Psoas muscle (tissue), 8 donors: ENCODE measurements around the gene MAMLD1. TPM values are rescaled to one million over a fixed set of nuclear protein-coding genes. Genes with fewer than 3 reads are reported as not detected.

Experiments used
- ATAC-seq, 4 donors: fragments of 200-7000 bp; cut with Tn5 transposase; one replicate each; pipeline ENCODE4 v1.9.1; 2020; ENCODE audit warnings: moderate library complexity in 3 of 4, mild to moderate bottlenecking in 2 of 4
- DNase-seq, 2 donors: peaks; one replicate each; pipeline ENCODE4 v3.0.0-alpha.2; 2020
- H3K27ac ChIP-seq: fragments of 200-600 bp; one replicate; pipeline ENCODE4 v1.8.0; 2022
- H3K27me3 ChIP-seq, 3 donors: fragments of 200-600 bp in 1 of 3; one replicate each; pipeline versions ENCODE4 v1.6.1 to v1.8.0; 2013 to 2022; ENCODE audit warnings: low read length in 2 of 3, mild to moderate bottlenecking in 2 of 3, moderate library complexity in 1 of 3; ENCODE audit not compliant: insufficient read depth in 3 of 3
- H3K36me3 ChIP-seq, 2 donors: fragments of 200-600 bp in 1 of 2; one replicate each; pipeline versions ENCODE4 v1.6.1 to v1.8.0; 2013 to 2022; ENCODE audit warnings: low read depth in 1 of 2, mild to moderate bottlenecking in 1 of 2, moderate library complexity in 1 of 2; ENCODE audit not compliant: insufficient read depth in 1 of 2
- H3K4me1 ChIP-seq: fragments of 200-600 bp; one replicate; pipeline ENCODE4 v1.8.0; 2022
- H3K4me3 ChIP-seq: fragments of 200-600 bp; one replicate; pipeline ENCODE4 v1.8.0; 2022; ENCODE audit warnings: mild to moderate bottlenecking
- H3K9me3 ChIP-seq: fragments of 200-600 bp; one replicate; pipeline ENCODE4 v1.8.0; 2022
- CTCF ChIP-seq: fragments of 200-600 bp; IDR thresholded peaks from one replicate; pipeline ENCODE4 v1.8.0; 2022; ENCODE audit warnings: antibody characterized with exemption
- WGBS, 3 donors: extraction: QIAGEN DNeasy Blood & Tissue Kit; methylation state at CpG; one replicate each; pipeline versions ENCODE4 v1.1.6 to v1.1.7; 2013; 5-methylcytosine and 5-hydroxymethylcytosine counted together
- intact Hi-C, 2 donors: fragments of 100-400 bp; cut with DNase I; formaldehyde crosslinking; loops; one replicate each; pipeline versions ENCODE4 v1.11.0 to v1.14.2; 2022
- polyA plus RNA-seq, 3 donors: library from polyadenylated mRNA; stranded (reverse); fragments of 200-250 nt; gene quantifications; one replicate each; pipeline ENCODE4 v1.2.3, GENCODE V29; 2013
- total RNA-seq, 4 donors: library from RNA; stranded (reverse); fragmentation: NEBNext Ultra II Directional in 2 of 4; extraction: Animal tissue kit (Norgen Biotek cat#: 25700) in 2 of 4; gene quantifications; one replicate each; pipeline versions ENCODE4 v1.2.1 to v1.2.4, GENCODE V29; 2021 to 2023
- donor health status: healthy with polysubstance abuse.
- donor health status: DM: no; HTN: no; CAD: no; lungs with moderate emphysema.
- donor health status: Bipolar disorder and iron deficiency.
- donor health status: healthy.
- donor health status: DM: yes; HTN: yes; CAD: no.
- donor health status: DM: no; HTN: no; CAD: no.
- donor health status: DM: no; HTN: no; CAD: no.
- donor health status: DM: yes; HTN: yes; CAD: no.

Gene MAMLD1
- total and polyA plus RNA-seq, 7 donors, result 1.3 to 4.5 (median 2.2) TPM

- Histone ChIP-seq H3K36me3 (no peaks in the 10 kb centered on the region), H3K4me3 (peak overlapping the region; percentile 72), H3K4me1 (no peaks in the 10 kb centered on the region), H3K27me3 (peaks cover 0 to 2% (median 0%) of the 10 kb centered on the region in 3 donors), H3K27ac (peak overlapping the region; percentile 86), H3K9me3 (peaks cover 4% of the 10 kb centered on the region)
- TF ChIP-seq CTCF, result no peak
- DNase-seq, result peak; percentile 52 to 62
- WGBS, 3 donors, result 19 to 31% (median 24%) methylated on average over 23 to 24 of the region's 24 CpGs
- intact Hi-C loops, result loop anchor here (10.0 kb wide), 3 partner anchors 119 to 401 kb away; no protein-coding TSS in a partner anchor
- ATAC-seq, result no peak
These were observed 3.1 kb downstream of the MAMLD1 start for GRCh38 chrX:150365990-150366911.

GRCh38 chrX:150366951-150367545, 3.9 kb downstream of the MAMLD1 start:
- TF ChIP-seq CTCF, result no peak
- peaks cover under 1% of the 10 kb centered on the region for H3K4me1 ChIP-seq
- no peaks in the 10 kb centered on the region for H3K36me3 ChIP-seq
- ATAC-seq, result no peak
- H3K27me3 ChIP-seq, result no peaks in the 10 kb centered on the region
- 33 to 44% (median 38%) methylated on average over 5 of the region's 5 CpGs for WGBS, 3 donors
- intact Hi-C loops, result loop anchor here (10.0 kb wide), 3 partner anchors 118 to 402 kb away; no protein-coding TSS in a partner anchor
- H3K9me3 ChIP-seq, result peaks cover 4% of the 10 kb centered on the region
- peak overlapping the region; percentile 72 for H3K4me3 ChIP-seq
- peak overlapping the region; percentile 86 for H3K27ac ChIP-seq
- no peak for DNase-seq

- H3K36me3 ChIP-seq, result no peaks in the 10 kb centered on the region
- no peak for TF ChIP-seq CTCF
- intact Hi-C loops, result no loop called here
- ATAC-seq, result no peak
- H3K27me3 ChIP-seq, result no peaks in the 10 kb centered on the region
- no peak overlapping the region for H3K27ac ChIP-seq
- H3K9me3 ChIP-seq, result peaks cover 4% of the 10 kb centered on the region
- 70 to 91% (median 85%) methylated on average over 4 to 5 of the region's 5 CpGs for WGBS, 3 donors
- DNase-seq, result no peak
- no peak overlapping the region for H3K4me3 ChIP-seq
- H3K4me1 ChIP-seq, result peaks cover 4% of the 10 kb centered on the region
These were observed 7.6 kb downstream of the MAMLD1 start for GRCh38 chrX:150370589-150371312.

GRCh38 chrX:150371877-150372276, 8.8 kb downstream of the MAMLD1 start:
- WGBS, 3 donors, result 34 to 46% (median 45%) methylated on average over 6 of the region's 6 CpGs
- intact Hi-C loops, result no loop called here
- Histone ChIP-seq H3K27me3 (no peaks in the 10 kb centered on the region), H3K27ac (peak overlapping the region; percentile 61), H3K4me1 (peaks cover 4% of the 10 kb centered on the region), H3K4me3 (peak overlapping the region; percentile 46), H3K9me3 (peaks cover 4% of the 10 kb centered on the region), H3K36me3 (no peaks in the 10 kb centered on the region)
- DNase-seq (no peak), ATAC-seq (peak in 2 of 4 donors; percentile 43 to 60)
- no peak for TF ChIP-seq CTCF
